Hepatocyte (in vitro differentiated cells): ENCODE results near the gene SNTG2. TPM values are rescaled to one million over a fixed set of nuclear protein-coding genes. Genes with fewer than 3 reads are reported as not detected.

Source experiments
- DNase-seq: peaks from one replicate; pipeline ENCODE4 v3.0.0-alpha.2; 2016; ENCODE audit warnings: low spot score
- H2AFZ ChIP-seq: fragments of 200-600 bp; sonication (generic); 2 replicates; pipeline ENCODE4 v1.6.0; 2016; ENCODE audit warnings: antibody characterized with exemption, mild to moderate bottlenecking
- H3K27ac ChIP-seq: fragments of 200-600 bp; sonication (generic); 2 replicates; pipeline ENCODE4 v1.5.1; 2016; ENCODE audit warnings: mild to moderate bottlenecking
- H3K27me3 ChIP-seq: fragments of 200-600 bp; sonication (generic); 2 replicates; pipeline ENCODE4 v1.6.1; 2016
- H3K36me3 ChIP-seq: fragments of 200-600 bp; sonication (generic); replicated peaks from 2 replicates; pipeline ENCODE4 v1.5.1; 2016; ENCODE audit warnings: low read depth; ENCODE audit not compliant: insufficient read depth
- H3K4me1 ChIP-seq: fragments of 200-600 bp; sonication (generic); 2 replicates; pipeline ENCODE4 v1.5.1; 2016; ENCODE audit warnings: mild to moderate bottlenecking, moderate library complexity; ENCODE audit not compliant: insufficient read depth
- H3K4me2 ChIP-seq: fragments of 200-600 bp; sonication (generic); 2 replicates; pipeline ENCODE4 v1.6.0; 2016
- H3K4me3 ChIP-seq: fragments of 200-600 bp; sonication (generic); 2 replicates; pipeline ENCODE4 v1.5.1; 2016; ENCODE audit warnings: mild to moderate bottlenecking
- H3K79me2 ChIP-seq: fragments of 200-600 bp; sonication (generic); 2 replicates; pipeline ENCODE4 v1.6.0; 2017; ENCODE audit warnings: mild to moderate bottlenecking
- H3K9me2 ChIP-seq: fragments of 200-600 bp; sonication (generic); replicated peaks from 2 replicates; pipeline ENCODE4 v1.6.0; 2017; ENCODE audit warnings: mild to moderate bottlenecking; ENCODE audit not compliant: insufficient read depth
- H3K9me3 ChIP-seq: fragments of 200-600 bp; sonication (generic); 2 replicates; pipeline ENCODE4 v1.5.1; 2016; ENCODE audit warnings: low read depth, mild to moderate bottlenecking
- H4K20me1 ChIP-seq: fragments of 200-600 bp; sonication (generic); 2 replicates; pipeline ENCODE4 v1.6.0; 2016; ENCODE audit warnings: mild to moderate bottlenecking; ENCODE audit not compliant: insufficient read depth, poor library complexity, severe bottlenecking
- CTCF ChIP-seq: fragments of 200-600 bp; sonication (generic); IDR thresholded peaks from 2 replicates; pipeline ENCODE4 v1.5.1; 2016; ENCODE audit warnings: antibody characterized with exemption, mild to moderate bottlenecking; ENCODE audit not compliant: poor library complexity
- EZH2 ChIP-seq: fragments of 200-600 bp; sonication (generic); IDR thresholded peaks from 2 replicates; pipeline ENCODE4 v1.6.1; 2016; ENCODE audit warnings: antibody characterized with exemption, mild to moderate bottlenecking, borderline replicate concordance
- EZH2phosphoT487 ChIP-seq: fragments of 200-600 bp; sonication (generic); IDR thresholded peaks from one replicate; pipeline ENCODE4 v1.6.1; 2018; ENCODE audit warnings: antibody characterized with exemption, mild to moderate bottlenecking, low read depth, moderate library complexity; ENCODE audit not compliant: unreplicated experiment, severe bottlenecking
- WGBS: methylation state at CpG from one replicate; pipeline ENCODE4 v1.1.6; 2016; ENCODE audit warnings: low lambda C conversion rate; ENCODE audit errors: missing lambda C conversion rate; 5-methylcytosine and 5-hydroxymethylcytosine counted together
- polyA plus RNA-seq: library from polyadenylated mRNA; unstranded; fragments of >200 nt; fragmentation: Nextera tagmentation; extraction: Ambion mirVana; gene quantifications from 2 replicates; pipeline ENCODE4 v1.2.1, GENCODE V29; 2016
- total RNA-seq: library from RNA; depleted of rRNA; stranded (reverse); fragments of >200 nt; gene quantifications from 2 replicates; pipeline ENCODE4 v1.2.3, GENCODE V29; 2014

The SNTG2 gene
- total and polyA plus RNA-seq, 2 experiments from 2014 or later: not detected

GRCh38 chr2:979069-979928, 28.6 kb downstream of the SNTG2 start:
- Histone ChIP-seq H4K20me1 (no peaks in the 10 kb centered on the region), H3K4me1 (no peaks in the 10 kb centered on the region), H3K9me2 (no peaks in the 10 kb centered on the region), H3K36me3 (no peaks in the 10 kb centered on the region), H2AFZ (no peak overlapping the region), H3K4me3 (no peak overlapping the region), H3K27ac (no peak overlapping the region), H3K9me3 (no peaks in the 10 kb centered on the region), H3K79me2 (no peaks in the 10 kb centered on the region), H3K4me2 (no peak overlapping the region), H3K27me3 (no peaks in the 10 kb centered on the region)
- TF ChIP-seq CTCF: no peak
- no peak for TF ChIP-seq EZH2
- TF ChIP-seq EZH2phosphoT487: no peak
- 72% methylated on average over 8 of the region's 8 CpGs for WGBS
- no peak for DNase-seq

DNA sequence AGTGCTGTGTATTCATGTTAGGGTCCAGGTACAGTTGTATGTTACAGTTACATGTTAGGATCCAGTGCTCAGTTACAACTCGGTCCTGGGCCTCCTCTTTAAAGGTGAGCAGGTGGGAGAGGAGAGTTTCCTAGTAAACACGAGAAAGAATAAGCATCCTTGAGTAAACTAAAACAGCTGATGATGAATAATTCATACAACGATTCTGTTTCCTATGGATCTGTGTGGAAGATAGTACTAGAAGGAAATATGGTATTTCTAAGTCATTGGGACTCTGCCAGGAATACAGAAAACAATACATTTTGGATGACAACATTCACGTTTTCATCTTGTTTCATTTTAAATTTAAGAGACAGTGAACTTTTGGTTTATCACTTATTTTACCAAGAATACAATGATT, 29.5 kb downstream of the SNTG2 start:
- no peak overlapping the region for H3K4me2 ChIP-seq
- whole genome bisulfite sequencing: 79% methylated on average over 4 of the region's 4 CpGs
- no peaks in the 10 kb centered on the region for H3K9me3 ChIP-seq
- H2AFZ ChIP-seq: no peak overlapping the region
- no peak for TF ChIP-seq EZH2phosphoT487
- TF ChIP-seq CTCF: no peak
- no peak for TF ChIP-seq EZH2
- H3K27ac ChIP-seq: no peak overlapping the region
- no peak overlapping the region for H3K4me3 ChIP-seq
- H3K27me3 ChIP-seq: no peaks in the 10 kb centered on the region
- no peaks in the 10 kb centered on the region for H3K79me2 ChIP-seq
- no peaks in the 10 kb centered on the region for H3K9me2 ChIP-seq
- H4K20me1 ChIP-seq: no peaks in the 10 kb centered on the region
- H3K36me3 ChIP-seq: no peaks in the 10 kb centered on the region
- H3K4me1 ChIP-seq: no peaks in the 10 kb centered on the region
- no peak for DNase-seq

- 87% methylated on average over 3 of the region's 3 CpGs for WGBS
- TF ChIP-seq EZH2 (no peak), EZH2phosphoT487 (no peak), CTCF (no peak)
- H3K79me2 ChIP-seq: no peaks in the 10 kb centered on the region
These were observed 30.6 kb downstream of the SNTG2 start for GRCh38 chr2:981258-981657.

More at GRCh38 chr2:981258-981657, 30.6 kb downstream of the SNTG2 start:
- no peak overlapping the region for H2AFZ ChIP-seq
- H3K27ac ChIP-seq: no peak overlapping the region
- H3K4me3 ChIP-seq: no peak overlapping the region
- no peaks in the 10 kb centered on the region for H3K9me3 ChIP-seq
- H4K20me1 ChIP-seq: no peaks in the 10 kb centered on the region
- no peak overlapping the region for H3K4me2 ChIP-seq
- H3K4me1 ChIP-seq: no peaks in the 10 kb centered on the region
- no peaks in the 10 kb centered on the region for H3K36me3 ChIP-seq
- no peaks in the 10 kb centered on the region for H3K9me2 ChIP-seq
- no peak for DNase-seq
- no peaks in the 10 kb centered on the region for H3K27me3 ChIP-seq
